Inferior parietal cortex (tissue), 1 donor: ENCODE measurements around the gene ALK.

Experiments used
- DNase-seq: peaks from one replicate; pipeline ENCODE4 v3.0.0-alpha.2; 2016; ENCODE audit errors: extremely low spot score

ALK gene

DNA sequence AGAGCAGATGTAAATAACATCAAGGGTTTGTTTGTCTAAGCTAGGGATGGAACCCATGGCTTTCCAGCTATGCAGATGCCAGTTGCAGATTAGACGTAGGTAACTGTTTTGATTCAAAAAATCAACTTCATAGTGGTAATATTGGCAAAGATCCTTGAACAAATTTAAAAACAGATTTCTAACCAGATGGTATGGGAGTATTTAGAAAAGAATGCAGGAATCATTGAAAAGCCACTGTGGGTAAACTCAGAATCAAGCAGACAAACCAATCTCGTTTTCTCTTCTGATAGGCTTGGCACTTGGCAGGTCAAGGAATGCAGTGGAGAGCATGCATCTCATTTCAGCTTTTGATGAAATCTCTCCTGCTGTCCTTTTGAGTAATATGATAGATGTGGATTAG, 428.7 kb downstream of the ALK start:
- no peak for DNase-seq

DNA sequence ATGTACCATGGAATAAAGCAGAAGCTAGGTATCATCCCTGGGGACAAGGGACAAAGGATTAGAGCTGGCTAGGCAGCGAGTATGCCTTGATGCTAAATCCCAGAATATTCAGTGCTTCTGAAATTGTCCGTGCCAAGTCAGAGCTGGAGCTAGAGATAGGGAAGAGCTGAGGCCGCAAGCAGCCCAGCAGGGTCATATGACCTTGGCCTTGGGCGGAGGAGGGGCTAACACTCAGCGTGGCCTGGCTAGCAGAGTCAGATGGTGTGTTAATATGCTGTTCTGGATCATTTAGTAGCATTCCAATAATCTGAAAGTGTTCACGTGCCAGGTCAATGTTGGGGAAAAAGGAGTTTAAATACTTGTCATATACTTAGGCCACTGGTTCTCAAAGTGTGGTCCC, 431.3 kb downstream of the ALK start:
- DNase-seq, result no peak

DNA sequence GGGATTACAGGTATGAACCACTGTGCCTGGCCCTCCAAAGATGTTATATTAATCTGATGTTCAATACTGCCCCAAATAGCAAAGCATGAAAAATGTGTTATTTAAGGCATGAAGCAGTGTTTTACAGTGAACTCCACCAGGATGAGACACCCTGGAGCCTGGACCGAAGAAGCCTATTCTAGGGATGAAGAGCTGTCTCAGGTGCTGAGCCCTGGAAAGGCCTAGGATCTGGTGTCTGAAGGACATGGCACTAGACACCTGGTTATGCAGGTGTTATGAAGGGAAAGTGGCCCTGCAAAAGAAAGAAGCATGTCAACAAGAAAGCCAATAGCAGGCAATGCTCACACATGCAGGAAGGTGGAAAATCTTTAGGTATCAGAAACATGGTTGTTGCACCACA, 431.8 kb downstream of the ALK start:
- no peak for DNase-seq

DNA sequence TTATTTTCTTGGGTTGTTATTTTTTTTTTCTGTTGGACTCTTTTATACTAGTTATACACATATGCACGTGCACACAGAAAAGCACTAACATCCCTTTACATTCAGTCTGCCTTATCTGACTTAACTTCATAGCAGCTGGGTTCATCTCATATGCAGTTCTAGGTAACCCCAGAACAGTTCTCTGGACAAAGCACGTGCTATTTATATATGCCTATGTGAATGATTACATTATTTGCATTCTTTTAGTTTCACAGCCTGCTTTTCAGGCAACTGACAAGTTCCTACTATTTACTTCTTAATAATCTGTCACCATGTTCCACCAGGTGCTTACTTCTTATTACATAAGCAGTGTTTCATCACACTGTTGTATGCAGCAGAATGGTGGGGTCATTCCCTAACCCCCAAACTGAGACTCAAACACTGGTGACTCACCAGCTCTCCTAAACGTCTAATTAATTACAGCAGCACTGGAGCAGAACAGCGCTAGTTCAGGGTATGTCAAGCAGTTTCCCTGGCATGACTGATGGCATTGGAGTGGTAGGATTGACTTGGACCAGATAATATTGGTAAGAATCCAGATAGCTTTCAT, 433.3 kb downstream of the ALK start:
- no peak for DNase-seq

DNA sequence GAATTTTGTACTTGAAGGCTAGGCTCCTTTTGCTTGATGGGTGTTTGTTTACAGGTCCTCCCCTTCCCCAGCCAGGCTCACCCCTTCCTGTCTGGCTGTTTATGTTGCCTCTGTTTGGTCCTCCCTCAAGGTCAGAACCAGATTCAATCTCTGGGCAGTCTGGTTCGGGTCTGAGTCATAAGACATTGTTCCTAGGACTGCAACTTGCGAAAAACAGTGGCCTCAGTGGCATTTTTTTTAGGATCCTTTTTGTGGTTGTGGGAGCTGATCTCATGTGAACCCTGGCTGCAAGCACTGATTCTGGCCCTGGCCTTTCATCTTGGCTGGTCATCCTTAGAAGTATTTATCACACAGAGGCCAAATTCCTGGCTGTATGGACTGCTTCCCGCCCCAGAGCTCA, 435.8 kb downstream of the ALK start:
- no peak for DNase-seq

DNA sequence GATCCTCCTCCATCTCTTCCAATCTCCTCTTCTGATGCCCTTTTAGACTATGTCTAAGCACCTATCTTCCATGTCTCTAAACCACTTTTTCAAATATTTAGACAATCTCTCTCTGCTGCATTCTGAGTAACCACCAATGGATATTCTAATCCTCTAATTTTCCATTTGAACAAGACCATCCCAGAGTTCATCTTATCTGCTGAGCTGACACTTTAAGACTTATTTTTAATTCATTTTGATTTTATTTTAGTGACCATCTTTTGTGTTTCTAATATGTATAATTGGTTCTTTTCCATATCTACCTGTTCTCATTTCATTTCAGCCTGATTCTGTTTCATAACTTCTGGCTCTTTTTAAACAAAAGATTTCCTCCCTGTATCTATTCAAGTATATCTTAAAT, 436.3 kb downstream of the ALK start:
- no peak for DNase-seq

DNA sequence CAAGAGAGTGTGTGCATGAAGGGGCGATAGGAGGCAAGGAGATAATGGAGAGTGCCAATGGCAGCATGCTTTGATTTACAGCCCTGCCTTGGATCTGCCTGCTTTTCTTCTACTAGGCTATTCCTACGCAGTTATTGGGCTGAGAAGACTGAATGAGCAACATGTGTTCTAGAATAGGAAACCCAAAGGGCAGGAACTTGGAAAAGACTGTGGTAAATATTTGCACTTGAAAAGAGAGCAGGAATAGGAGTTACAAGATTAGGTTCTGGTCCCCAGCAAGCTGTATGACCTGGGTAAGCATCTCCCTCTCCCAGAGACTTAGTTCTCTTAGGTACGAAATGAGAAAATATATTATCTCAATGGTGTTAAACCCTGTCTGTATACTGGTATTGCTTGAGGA, 438.5 kb downstream of the ALK start:
- DNase-seq, result no peak

DNA sequence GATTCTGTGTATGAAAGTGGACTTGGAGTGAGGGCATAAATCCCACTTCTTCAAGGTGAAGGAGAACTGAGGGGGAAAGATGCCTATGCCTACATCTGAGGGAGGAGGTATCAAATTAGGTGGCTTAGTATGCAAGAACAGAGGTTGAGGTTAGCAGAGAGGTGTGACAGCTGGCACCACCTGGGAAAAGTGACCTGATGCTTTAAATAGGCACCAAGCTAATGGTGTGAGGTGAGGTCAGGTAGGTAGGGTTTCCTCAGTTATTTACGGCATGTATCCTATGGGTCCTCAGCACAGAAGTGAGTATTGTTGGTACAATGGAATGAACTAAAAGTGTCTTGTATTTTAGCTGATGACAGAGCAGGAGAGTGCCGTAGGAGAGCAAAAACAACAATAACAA, 439.0 kb downstream of the ALK start:
- DNase-seq, result no peak

DNA sequence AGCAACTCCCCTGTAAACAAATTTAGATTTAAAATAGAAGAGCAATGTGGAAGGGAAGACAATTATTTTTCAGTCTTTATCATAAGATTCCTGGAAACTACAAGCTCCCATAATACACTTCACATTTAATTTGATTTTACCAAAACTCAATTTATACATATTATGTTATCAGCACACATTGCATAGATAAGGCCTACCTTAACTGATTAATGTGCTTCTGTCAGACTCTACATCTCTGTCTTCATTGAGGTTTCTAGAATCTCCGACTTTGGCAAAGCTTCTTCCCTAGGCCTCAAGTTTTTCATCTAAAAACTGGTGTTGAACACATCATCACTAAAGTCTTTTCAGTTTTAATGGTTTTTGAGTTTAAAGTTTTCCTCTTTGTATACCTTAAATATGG, 440.1 kb downstream of the ALK start:
- DNase-seq, result no peak

DNA sequence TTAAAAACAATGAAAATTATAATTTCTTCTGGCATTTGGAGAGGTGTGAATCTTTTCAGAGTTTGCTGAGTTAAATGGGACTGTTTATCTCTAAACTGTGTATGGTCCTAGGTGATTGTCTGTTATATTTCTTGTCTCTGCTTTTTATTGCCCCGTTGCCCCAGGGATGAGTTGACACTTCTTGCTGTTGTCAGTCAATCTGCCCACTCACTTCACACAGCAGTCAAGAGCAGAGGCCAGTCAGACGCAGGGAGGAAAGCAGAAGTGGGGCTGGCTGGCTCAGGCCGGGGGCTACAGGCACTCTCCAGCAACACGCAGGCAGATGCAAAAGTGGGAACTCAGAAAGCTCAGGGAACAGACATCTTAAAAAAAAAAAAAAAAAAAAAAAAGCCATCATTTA, 441.0 kb downstream of the ALK start:
- DNase-seq, result no peak

DNA sequence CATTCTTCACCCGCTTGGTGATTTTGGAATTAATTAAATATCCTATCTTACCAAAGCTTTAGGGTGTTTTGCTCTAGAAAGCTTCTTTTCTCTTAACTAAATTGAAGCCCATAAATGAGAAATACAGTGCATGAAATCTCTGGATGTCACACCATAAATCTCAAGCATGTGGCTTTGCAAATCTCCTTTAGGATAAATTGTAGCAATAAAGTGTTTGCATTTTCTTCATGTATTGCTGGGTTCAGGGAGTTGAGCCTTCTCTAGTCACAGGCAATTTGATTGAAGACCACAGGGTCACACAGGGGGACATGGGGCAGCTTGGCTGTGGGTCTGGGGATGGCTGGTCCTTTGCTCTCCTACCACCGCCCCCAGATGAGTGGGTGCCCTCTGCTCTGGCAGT, 442.0 kb downstream of the ALK start:
- no peak for DNase-seq

DNA sequence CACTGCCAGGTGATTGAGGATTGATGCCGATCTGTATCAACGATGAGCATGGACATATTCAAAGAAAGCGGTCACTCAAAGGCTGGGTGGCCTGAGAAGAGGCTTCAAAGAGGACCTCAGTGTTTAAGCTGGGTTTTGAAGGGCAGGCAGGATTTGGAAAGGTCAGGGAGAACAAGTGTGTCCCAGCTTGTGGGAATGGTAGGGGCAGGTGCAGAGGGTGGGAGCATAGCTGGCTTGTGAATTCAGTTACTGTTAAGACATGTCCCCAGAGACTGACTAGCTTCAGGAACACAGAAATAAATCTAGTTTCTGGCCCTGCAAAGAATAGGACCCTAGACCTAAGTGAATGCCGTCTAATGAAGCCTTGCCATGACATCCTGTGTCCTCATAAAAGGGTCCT, 442.7 kb downstream of the ALK start:
- DNase-seq, result no peak

DNA sequence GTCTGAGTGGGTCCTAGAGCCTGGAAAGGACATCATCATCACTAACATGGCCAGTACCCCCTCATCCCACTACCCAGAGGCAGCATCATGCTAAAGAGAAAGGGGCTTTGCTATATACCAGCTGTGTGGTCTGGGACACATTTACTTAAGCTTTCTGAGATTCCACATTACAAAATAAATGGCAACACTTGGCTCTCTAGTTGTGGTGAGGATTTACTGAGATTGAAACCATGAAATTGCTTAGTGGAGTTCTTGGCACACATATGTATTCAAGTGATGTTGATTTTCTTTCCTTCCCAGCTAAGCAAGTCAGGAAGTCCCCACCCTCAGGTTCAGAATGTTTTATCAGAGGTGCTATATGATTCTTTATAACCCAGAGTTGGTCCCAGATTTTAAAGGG, 444.2 kb downstream of the ALK start:
- DNase-seq, result no peak

DNA sequence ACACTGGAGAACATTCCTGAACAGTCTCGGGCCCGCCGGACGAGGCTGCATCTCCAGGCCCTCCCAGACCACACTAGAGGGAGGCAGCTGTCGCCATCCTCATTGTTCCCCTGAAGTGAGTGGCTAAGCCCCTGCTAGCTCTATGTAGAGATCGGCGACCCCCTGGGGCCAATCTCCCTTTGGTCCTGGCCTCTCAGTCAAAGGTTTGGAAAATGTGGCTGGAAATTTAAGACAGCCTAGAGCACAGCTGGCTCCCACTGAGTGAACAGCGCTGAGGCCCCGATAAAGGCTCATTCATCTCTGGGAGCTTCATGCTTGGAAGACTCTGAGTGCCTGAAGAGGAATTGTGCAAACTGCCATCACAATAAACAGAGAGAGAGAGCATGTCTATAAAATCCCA, 445.9 kb downstream of the ALK start:
- no peak for DNase-seq

DNA sequence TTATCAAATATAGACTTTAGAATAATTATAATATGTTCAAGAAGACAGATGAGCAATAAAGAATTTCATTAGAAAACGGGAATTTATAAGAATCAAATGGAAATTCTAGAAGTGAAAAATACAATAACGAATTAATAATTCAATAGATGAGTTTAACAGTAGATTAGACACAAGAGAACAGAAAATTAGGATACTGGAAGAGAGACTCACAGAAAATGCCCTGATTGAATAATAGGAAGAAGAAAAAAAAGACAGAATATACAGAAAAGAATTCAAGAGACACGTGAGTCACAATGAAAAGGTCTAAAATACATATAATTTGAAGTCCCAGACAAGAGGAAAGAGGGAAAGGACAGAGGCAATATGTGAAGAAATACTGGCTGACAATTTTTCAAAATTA, 451.4 kb downstream of the ALK start:
- DNase-seq, result no peak

DNA sequence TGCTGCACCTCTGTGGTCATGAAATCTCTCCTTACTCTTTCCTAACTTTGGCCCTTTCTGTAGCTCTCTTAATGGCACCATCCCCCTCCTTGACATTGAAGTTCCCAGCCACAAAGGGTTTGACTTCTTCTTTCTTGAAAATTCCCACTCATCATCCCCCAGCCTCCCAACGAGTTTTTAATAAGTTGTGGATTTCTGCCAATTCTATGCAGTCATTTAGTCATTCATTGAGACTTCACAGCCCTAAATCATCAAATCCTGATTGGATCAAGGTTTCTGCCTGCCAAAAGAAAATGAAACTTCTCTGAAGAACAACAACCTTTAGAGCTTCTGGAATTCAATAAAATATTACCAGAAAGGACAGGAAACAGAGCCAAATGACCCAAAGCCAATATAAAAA, 451.9 kb downstream of the ALK start:
- DNase-seq, result no peak

DNA sequence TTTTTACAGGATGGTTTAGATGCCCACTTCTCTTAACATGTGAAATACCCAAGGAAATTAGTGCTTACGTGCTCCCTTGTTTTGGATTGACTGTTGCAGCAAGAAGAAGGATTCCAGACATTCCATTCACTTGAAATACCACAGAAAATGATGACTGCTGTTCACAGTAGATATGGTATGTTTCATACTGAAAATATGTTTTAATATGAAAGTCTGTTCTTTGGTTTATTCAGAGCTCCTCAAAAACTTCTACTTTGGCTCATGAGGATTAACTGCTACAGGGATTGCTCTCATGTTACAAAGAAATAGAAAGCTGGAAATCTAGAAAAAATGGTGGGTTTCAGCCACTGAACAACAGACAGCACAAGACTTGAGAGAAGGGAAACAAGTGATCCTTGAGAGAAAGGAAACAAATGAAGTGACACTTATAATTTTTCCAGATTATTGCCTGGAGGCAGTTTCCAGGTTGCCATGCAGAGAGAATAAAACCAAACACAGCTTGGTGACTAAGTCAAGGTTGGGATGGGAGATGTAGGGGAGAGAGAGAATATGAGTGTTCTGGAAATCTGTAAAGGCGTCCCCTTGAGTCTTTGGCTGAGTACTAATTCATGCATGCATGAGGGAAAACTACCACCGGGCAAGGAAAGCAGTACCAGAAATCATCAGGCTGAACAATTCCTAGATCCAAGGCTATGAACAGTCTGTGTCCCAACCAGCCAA, 458.0 kb downstream of the ALK start:
- DNase-seq, result no peak

DNA sequence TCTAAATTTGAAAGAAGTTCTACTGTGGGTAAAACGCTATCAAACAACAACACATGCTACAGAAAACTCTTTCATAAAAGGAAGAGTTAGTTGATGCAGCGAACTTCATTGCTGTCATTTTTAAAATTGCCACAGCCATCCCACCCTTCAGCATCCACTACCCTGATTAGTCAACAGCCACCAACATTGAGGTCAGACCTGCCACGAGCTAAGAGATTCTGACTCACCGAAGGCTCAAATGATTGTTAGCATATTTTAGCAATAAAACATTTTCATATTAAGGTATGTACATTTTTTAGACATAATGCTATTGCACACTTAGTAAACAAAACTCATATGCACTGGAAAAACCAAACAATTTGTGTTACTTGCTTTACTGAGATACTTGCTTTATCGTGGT, 459.1 kb downstream of the ALK start:
- no peak for DNase-seq

DNA sequence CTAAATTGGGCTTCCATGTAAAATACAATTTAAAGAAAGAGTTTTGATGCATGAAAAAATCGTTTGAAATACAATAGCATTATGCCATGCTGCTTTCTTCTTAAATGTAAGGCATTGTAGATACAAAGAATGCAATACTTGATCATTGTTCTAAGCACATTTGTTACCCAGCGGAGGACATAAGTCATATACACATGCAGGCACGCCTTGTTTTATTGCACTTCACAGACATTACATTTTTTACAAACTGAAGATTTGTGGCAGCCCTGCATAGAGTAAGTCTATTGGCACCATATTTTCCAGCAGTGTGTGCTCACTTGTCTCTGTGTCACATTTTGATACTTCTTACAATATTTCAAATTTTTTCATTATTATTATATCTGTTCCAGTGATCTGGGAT, 461.2 kb downstream of the ALK start:
- no peak for DNase-seq

DNA sequence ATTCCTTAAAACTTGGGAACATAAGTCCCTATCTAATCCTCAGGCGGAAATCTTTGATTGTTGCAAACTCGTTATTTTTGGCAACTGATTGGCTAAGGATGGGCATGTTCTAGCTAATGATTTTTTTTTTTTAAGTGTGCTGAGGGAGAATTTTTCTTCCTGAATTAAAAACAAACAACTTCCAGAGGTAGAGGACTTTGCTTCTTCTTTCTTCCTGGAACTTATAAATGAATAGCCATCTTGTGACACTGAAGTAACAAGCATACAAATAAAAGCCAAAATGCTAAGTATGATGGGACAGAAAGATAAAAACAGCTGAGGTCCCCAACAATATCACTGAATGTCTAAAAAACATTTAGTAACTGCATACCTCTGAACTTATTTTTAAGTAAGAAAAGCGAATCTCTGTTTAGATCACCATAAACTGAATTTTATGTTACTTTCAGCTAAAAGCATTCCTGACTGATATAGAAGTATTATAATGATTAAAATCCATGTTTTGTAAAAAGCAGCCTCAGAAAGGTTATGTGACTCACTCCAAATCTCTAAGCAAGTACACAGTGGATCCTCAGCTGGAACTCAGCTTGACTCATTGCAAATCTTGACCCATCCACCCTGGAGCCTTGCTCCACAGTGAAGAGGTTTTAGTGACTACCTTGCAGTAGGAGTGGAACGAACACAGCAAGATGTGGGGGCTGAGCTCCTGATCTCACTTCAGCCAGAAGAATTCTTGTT, 461.8 kb downstream of the ALK start:
- DNase-seq, result no peak

DNA sequence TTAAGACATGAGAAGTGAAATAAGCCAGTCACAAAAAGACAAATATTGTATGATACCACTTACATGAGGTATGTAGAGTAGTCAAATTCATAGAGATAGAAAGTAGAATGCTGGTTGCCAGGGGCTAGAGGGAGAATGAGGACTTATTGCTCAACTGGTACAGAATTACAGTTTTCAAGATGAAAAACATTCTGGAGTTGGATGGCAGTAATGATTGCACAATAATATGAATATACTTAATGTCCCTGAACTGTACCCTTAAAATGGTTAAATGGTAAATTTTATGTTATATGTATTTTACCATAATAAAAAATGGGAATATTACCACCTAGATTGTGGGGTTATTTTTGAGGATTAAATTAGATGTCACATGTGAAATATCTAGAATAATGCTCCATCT, 465.0 kb downstream of the ALK start:
- no peak for DNase-seq

DNA sequence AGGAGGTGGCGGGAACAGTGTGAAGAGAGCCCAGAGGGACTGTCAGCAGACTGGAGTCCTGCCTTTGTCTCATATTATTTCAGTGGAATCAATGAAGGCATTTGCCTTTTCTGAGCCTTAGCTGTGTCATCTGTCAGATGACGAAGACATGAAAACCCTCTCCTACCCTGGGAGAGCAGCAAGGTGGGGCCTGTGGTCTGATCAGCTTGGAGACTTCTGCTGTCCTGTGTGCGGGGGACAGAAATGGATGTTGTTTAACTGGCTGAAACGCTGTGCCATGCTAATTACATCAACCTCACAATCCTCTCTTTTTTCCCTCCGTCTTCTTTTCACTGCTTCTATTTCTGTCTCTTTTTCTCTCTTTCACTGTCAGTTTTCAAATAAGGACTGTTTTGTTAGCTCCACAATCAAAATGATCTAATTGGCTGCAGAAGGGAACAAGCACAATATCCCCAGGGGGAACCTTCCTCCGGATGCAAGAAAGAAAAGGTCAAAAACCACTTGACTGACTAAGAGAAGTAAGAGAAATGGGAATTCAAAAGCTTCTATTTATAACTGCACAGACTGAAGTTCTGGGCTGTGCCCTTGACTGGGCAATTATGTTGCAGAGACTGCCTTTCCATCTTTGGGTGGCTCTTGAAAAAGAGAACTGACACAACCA, 466.1 kb downstream of the ALK start:
- DNase-seq, result peak; percentile 29

DNA sequence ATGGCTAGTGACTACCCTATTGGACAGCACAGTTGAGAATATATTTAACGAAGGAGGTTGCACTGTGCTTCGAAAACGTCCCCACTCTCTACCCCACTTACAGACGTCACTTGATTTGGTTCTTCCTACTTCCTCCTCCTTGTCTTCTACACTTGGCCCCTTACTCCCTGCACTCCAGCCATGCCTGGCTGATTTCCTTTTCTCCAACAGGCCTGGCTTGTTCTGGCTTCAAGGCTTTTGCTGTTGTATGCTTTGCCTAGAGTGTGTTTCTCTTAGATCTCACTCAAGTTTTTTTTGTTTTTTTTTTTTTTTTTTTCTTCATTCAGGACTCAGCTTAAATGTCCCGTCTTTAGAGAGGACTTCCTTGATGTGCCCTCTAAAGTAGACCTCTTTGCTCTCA, 469.4 kb downstream of the ALK start:
- DNase-seq, result no peak
